GM19025 (cell line): ENCODE results near the gene ANGPTL1.

Experiments
- ATAC-seq: cut with Tn5 transposase; IDR thresholded peaks from one replicate; pipeline ENCODE4 v1.9.1; 2021; ENCODE audit warnings: mild to moderate bottlenecking, low read depth, moderate library complexity; ENCODE audit not compliant: unreplicated experiment

The ANGPTL1 gene

GRCh38 chr1:178870944-178871343, at the start of gene ANGPTL1:
Gene ANGPTL1, minus strand, starts transcription at chr1:178871077. Its CDS starts 5,301 bp downstream, at chr1:178865776.
- no peak for ATAC-seq

GRCh38 chr1:178919581-178919980, 48.7 kb upstream of the ANGPTL1 start:
- ATAC-seq = no peak

GRCh38 chr1:178918955-178919354, 48.1 kb upstream of the ANGPTL1 start:
- no peak for ATAC-seq

- no peak for ATAC-seq
These were observed 47.4 kb upstream of the ANGPTL1 start for GRCh38 chr1:178918308-178918707.

GRCh38 chr1:178916448-178917174, 45.7 kb upstream of the ANGPTL1 start:
- ATAC-seq = peak; percentile 57

GRCh38 chr1:178912597-178912996, 41.7 kb upstream of the ANGPTL1 start:
- ATAC-seq = no peak

GRCh38 chr1:178910023-178910422, 39.1 kb upstream of the ANGPTL1 start:
- no peak for ATAC-seq

- no peak for ATAC-seq
These were observed 37.5 kb upstream of the ANGPTL1 start for GRCh38 chr1:178908358-178908757.

GRCh38 chr1:178901482-178902125, 30.7 kb upstream of the ANGPTL1 start:
- ATAC-seq = no peak

GRCh38 chr1:178899402-178899801, 28.5 kb upstream of the ANGPTL1 start:
- ATAC-seq = no peak

- no peak for ATAC-seq
These were observed 27.5 kb upstream of the ANGPTL1 start for GRCh38 chr1:178898401-178898800.

GRCh38 chr1:178895928-178896327, 25.1 kb upstream of the ANGPTL1 start:
- no peak for ATAC-seq

- ATAC-seq = no peak
These were observed 15.7 kb upstream of the ANGPTL1 start for GRCh38 chr1:178886551-178886950.

- no peak for ATAC-seq
These were observed 15.0 kb upstream of the ANGPTL1 start for GRCh38 chr1:178885869-178886268.

GRCh38 chr1:178881950-178882349, 11.1 kb upstream of the ANGPTL1 start:
- no peak for ATAC-seq

GRCh38 chr1:178877896-178878295, 7.0 kb upstream of the ANGPTL1 start:
- no peak for ATAC-seq

- ATAC-seq = no peak
These were observed 5.1 kb upstream of the ANGPTL1 start for GRCh38 chr1:178875936-178876335.

- no peak for ATAC-seq
These were observed 4.1 kb upstream of the ANGPTL1 start for GRCh38 chr1:178874966-178875365.

GRCh38 chr1:178871551-178872320, 859 bp upstream of the ANGPTL1 start:
- ATAC-seq = no peak

- no peak for ATAC-seq
These were observed 656 bp downstream of the ANGPTL1 start for GRCh38 chr1:178870221-178870620.

- no peak for ATAC-seq
These were observed 1.7 kb downstream of the ANGPTL1 start for GRCh38 chr1:178869119-178869697.
